Fibroblast of villous mesenchyme (primary cell): Measurements from ENCODE around the gene DPEP3. TPM values are rescaled to one million over a fixed set of nuclear protein-coding genes. Genes with fewer than 3 reads are reported as not detected.
"Not testable (repeated sequence)": the region's sequence is repeated elsewhere in the genome, so short reads cannot be mapped to it uniquely, and the experiment has no call there.

ENCODE experiments used
- DNase-seq: peaks from one replicate; pipeline ENCODE4 v3.0.0-alpha.2; 2010; ENCODE audit warnings: low read depth
- H3K4me3 ChIP-seq: 2 replicates; pipeline ENCODE4 v1.5.1; 2011; ENCODE audit warnings: low read depth, mild to moderate bottlenecking, low read length
- total RNA-seq: library from RNA; depleted of rRNA; stranded (reverse); fragments of >200 nt; gene quantifications from 2 replicates; pipeline ENCODE4 v1.2.3, GENCODE V29; 2012
- TF ChIP-seq, protein P1 (sequence below): IDR thresholded peaks from 2 replicates; pipeline ENCODE4 v1.5.1; 2012; ENCODE audit warnings: low read depth, mild to moderate bottlenecking, low read length; ENCODE audit not compliant: insufficient read depth

The DPEP3 gene
- total RNA-seq, 1 donor: not detected

DNA sequence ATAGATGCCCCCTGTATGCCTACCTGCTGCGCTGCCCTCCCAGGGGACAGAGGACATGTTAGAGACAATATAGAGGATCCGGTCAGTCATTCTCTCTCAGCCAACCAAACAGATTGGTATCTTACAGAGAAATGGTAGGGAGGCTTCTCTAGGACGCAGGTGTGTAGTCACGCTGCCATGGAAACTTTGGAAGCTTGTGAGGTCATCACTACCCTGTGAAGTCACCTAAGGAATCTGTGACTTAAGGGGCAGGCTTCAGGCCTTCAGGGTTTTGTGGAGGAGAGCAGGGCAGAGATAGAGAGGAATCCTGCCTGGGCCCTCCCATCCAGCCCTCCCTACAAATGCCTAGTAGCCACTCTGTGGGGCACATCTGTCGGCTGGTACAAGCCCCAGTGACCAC is 35.4 kb upstream of the DPEP3 start, which contains the start of gene DPEP2NB:
DPEP2NB (minus strand) TSS at position 231 of the 400 bp plus-strand sequence; CDS start at position 90, 141 bp downstream.
- TF ChIP-seq, protein P1, sequence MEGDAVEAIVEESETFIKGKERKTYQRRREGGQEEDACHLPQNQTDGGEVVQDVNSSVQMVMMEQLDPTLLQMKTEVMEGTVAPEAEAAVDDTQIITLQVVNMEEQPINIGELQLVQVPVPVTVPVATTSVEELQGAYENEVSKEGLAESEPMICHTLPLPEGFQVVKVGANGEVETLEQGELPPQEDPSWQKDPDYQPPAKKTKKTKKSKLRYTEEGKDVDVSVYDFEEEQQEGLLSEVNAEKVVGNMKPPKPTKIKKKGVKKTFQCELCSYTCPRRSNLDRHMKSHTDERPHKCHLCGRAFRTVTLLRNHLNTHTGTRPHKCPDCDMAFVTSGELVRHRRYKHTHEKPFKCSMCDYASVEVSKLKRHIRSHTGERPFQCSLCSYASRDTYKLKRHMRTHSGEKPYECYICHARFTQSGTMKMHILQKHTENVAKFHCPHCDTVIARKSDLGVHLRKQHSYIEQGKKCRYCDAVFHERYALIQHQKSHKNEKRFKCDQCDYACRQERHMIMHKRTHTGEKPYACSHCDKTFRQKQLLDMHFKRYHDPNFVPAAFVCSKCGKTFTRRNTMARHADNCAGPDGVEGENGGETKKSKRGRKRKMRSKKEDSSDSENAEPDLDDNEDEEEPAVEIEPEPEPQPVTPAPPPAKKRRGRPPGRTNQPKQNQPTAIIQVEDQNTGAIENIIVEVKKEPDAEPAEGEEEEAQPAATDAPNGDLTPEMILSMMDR: no peak
- no peak within 1 kb of the TSS for H3K4me3 ChIP-seq
- no peak for DNase-seq

DNA sequence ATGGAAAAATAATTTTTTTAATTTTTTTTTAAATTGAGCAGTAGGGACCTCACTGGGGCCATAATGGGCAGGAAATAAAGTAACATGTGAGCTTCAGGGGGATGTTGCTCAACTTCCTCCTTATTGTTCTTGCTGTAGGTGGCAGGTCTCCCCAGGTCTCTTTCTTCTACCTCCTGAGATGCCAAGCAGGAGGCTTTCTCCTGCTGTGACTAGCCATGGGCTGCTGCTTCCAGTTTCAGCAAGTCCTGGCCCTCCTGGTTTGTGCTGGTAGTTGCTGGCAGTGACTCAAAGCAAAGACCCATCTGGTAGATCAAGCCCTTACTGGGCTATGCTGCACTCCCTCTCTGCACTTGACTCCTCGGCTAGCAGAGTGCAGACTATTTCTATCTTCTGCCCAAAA is 33.1 kb upstream of the DPEP3 start:
- H3K4me3 ChIP-seq: no peak overlapping the region
- no peak for DNase-seq
- TF ChIP-seq, protein P1: no peak

DNA sequence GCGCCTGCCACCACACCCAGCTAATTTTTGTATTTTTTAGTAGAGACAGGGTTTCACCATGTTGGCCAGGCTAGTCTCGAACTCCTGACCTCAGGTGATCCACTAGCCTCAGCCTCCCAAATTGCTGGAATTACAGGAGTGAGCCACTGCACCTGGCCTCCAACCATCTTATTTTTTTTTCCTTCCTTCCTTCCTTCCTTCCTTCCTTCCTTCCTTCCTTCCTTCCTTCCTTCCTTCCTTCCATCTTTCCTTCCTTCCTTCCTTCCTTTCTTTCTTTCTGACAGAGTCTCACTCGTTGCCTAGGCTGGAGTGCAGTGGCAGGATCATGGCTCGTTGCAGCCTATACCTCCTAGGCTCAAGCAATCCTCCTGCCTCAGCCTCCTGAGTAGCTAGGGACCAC is 29.6 kb upstream of the DPEP3 start:
- DNase-seq: not testable (repeated sequence)

DNA sequence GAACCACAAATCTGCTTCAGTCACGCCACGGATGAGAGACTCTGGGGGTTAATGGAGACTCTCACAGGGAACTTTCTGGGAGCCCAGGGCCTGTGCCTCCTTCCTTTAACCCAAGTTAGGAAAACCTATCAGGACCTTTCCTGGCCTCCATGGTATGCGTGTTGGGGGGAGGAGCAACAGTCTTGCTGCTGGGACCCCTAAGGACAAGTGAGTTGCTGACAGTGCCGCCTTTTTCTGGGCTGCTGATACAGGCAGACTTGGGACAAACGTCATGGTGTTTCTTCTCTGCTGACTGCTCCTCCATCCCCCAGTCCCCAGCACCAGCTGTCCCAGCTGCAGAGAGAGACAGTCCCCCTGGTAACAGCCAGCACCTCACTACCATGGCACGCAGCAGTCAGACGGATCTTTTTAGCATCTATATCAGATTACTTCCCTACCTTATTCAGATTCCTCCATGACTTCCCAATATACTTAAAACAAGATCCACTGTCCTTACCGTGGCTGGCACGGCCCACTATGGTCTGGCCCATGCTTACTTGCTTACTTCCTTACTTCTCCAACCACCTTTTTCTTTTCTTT is 28.9 kb upstream of the DPEP3 start:
- H3K4me3 ChIP-seq: no peak overlapping the region
- DNase-seq: no peak
- TF ChIP-seq, protein P1: no peak

More for the DNA sequence above, 29.6 kb upstream of the DPEP3 start:
- H3K4me3 ChIP-seq: not testable (repeated sequence)

DNA sequence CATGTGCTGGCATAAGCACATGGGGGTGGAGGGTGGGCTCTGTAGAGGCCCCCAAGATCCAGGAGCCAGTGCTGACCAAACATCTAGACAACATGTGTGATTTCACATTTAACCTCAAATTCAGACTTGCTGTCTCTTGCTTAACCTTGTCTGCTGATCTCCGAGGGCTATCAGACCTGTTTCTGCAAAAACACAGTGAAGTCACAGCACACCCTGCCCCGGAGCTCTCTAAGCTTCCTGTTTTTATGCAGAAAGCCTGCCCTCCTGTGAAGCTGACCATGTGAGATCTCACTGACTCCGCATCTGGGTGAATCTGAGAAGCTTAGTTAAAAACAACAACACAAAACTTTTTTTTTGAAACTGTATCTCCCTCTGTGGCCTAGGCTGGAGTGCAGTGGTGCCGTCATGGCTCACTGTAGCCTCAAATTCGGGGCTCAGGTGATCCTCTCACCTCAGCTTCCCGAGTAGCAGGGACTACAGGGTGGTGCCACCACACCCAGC is 25.5 kb upstream of the DPEP3 start:
- peak; percentile 73 for DNase-seq
- no peak overlapping the region for H3K4me3 ChIP-seq
- TF ChIP-seq, protein P1: no peak

DNA sequence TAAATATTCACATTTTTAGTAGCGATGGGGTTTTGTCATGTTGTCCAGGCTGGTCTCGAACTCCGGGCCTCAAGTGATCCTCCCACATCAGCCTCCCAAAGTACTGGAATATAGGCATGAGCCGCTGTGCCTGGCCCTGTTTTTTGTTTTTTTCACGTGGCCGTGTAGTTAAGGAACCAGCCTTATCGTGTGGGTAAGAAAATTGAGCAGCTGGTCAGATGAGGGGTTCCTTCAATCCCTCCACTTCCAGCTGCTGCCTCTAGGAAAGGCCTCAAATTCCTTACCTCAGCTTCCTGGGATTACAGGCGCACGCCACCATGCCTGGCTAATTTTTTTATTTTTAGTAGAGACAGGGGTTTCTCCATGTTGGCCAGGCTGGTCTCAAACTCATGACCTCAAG is 24.9 kb upstream of the DPEP3 start:
- DNase-seq: no peak
- H3K4me3 ChIP-seq: no peak overlapping the region
- TF ChIP-seq, protein P1: no peak

DNA sequence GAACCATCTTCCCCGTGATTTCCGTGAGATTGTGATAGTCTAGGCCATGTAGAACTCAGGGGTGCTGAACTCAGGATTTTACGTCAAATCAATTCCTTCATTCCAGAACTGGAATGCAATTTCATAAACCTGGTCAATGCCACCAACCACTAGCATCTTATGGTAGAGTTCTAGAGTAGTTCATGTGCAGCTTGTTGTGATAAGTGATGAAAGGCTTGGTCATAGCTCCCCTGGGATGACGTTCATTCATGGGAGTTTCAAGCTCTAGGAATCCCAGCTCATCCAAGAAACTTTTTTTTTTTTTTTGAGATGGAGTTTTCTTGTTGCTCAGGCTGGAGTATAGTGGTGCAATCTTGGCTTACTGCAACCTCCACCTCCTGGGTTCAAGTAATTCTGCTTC is 22.7 kb upstream of the DPEP3 start:
- no peak overlapping the region for H3K4me3 ChIP-seq
- TF ChIP-seq, protein P1: no peak
- no peak for DNase-seq
